ENCODE measurements around the gene OTULINL.
A peak's percentile ranks its signal among the peaks of the same experiment; 100 is the strongest.

The OTULINL gene

DNA sequence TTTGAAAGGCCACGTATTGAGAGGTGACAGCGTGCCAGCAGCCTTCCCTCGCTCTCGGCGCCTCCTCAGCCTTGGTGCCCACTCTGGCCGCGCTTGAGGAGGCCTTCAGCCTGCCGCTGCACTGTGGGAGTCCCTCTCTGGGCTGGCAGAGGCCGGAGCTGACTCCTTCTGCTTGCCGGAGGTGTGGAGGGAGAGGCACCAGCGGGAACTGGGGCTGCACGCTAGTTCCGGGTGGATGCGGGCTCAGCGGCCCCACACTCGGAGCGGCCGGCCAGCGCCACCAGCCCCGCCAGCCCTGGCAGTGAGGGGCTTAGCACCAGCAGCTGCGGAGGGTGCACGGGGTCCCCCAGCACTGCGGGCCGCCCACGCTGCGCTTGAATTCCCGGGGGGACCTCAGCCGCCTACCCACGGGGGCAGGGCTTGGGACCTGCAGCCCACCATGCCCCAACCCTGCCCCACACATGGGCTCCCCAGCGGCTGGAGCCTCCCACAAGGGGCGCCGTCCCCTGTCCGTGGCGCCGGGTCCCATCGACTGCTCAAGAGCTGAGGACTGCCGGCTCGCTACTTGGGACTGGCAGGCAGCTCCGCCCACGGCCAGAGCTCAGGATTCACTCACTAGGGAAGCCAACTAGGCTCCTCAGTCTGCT, 4.4 kb upstream of the OTULINL start:
- DNase-seq (ENCODE audit: low read depth): no peak

DNA sequence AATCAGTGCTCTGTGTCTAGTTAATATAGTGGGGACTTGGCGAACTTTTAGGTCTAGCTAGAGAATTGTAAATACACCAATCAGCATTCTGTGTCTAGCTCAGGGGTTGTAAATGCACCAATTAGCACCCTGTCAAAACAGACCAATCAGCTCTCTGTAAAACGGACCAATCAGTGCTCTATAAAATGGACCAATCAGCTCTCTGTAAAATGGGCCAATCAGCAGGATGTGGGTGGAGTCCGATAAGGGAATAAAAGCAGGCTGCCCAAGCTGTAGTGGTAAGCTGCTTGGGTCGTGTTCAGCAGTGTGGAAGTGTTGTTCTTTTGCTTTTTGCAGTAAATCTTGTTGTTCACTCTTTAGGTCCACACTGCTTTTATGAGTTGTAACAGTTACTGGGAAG, 3.6 kb upstream of the OTULINL start:
- DNase-seq (ENCODE audit: low read depth): no peak

DNA sequence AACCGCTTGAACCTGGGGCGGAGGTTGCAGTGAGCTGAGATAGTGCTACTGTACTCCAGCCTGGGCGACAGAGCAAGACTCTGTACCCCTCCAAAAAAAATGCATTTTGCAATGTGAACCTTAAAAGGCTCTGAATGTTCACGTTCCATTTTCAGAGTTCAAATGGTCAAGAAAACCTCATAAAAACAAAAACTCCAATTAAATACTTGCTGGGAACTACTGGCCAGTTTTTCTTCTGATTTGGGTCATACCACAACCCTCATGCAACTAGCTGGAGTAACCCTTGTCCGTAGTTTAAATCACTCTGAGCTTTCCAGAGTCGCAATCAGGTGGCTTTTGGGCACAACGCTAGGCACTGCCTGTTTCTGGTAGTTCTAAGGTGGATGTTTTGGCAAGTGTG, 2.3 kb upstream of the OTULINL start:
- no peak for DNase-seq (ENCODE audit: low read depth)

GRCh38 chr5:14579731-14580397, 1.7 kb upstream of the OTULINL start:
- DNase-seq (ENCODE audit: low read depth): no peak

- no peak for DNase-seq (ENCODE audit: low read depth)
Observed at GRCh38 chr5:14580398-14581034, 1.1 kb upstream of the OTULINL start.

GRCh38 chr5:14581891-14582796, 552 bp downstream of the OTULINL start:
- peak; percentile 72 for DNase-seq (ENCODE audit: low read depth)

DNA sequence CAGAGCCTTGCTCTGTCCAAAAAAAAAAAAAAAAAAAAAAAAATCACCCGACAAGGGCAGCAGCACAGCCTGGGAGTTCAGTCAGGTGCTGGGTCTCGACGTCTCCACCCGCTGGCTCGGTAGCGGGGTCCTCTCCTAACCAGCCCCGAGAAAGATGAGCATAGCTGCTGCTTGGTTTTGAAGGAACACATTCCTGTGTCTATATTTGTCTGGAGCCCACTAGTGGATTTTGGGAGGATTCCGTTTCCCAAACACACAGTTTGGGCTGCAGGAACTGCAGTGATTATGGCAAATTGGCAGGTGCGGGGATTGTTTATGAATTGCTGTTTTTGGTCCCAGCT, 1.2 kb downstream of the OTULINL start:
- DNase-seq (ENCODE audit: low read depth): no peak

- DNase-seq (ENCODE audit: low read depth): no peak
Observed at GRCh38 chr5:14584848-14585247, 3.3 kb downstream of the OTULINL start.

DNA sequence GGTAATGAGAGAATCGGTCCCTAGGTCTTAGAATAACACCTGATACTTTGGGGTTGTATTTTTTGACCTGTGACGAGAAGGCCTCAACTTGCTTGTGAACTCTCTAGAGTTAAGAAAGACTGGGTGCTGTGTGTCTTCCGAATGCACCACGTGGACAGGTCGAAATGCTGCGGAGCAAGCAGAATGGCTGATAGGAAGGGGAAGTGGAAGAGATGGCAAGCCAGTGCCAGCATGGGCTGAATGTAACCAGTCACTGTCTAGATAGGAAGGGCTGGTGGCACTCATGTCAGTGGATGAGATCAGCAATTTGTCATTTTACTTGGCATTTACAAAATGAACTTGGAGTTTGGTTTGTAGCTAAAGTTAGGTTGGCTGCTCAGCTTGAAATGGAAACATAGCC, 5.6 kb downstream of the OTULINL start:
- DNase-seq (ENCODE audit: low read depth): no peak

DNA sequence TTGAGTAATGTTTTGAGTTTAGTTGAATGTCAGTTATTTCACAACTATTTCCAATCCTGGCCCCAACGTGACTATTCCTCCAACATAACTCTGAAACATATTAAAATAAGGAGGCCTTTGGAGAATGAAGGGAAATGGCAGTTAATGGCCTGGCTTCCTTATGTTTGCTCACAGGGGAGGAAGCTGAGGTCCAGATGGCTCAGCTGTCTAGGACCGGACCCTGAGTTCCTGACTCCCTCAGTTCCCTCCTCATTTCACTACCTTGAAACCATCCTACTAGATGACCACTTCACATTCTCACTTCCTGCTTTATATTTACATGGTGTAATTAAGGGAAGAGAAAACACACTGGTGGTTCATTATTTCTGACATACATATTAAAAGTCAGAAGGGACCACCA, 6.6 kb downstream of the OTULINL start:
- no peak for DNase-seq (ENCODE audit: low read depth)

GRCh38 chr5:14588758-14589543, 7.4 kb downstream of the OTULINL start:
- no peak for DNase-seq (ENCODE audit: low read depth)

- no peak for DNase-seq (ENCODE audit: low read depth)
Observed at GRCh38 chr5:14590949-14591348, 9.4 kb downstream of the OTULINL start.

- no peak for DNase-seq (ENCODE audit: low read depth)
Observed at GRCh38 chr5:14591548-14591947, 10.0 kb downstream of the OTULINL start.

DNA sequence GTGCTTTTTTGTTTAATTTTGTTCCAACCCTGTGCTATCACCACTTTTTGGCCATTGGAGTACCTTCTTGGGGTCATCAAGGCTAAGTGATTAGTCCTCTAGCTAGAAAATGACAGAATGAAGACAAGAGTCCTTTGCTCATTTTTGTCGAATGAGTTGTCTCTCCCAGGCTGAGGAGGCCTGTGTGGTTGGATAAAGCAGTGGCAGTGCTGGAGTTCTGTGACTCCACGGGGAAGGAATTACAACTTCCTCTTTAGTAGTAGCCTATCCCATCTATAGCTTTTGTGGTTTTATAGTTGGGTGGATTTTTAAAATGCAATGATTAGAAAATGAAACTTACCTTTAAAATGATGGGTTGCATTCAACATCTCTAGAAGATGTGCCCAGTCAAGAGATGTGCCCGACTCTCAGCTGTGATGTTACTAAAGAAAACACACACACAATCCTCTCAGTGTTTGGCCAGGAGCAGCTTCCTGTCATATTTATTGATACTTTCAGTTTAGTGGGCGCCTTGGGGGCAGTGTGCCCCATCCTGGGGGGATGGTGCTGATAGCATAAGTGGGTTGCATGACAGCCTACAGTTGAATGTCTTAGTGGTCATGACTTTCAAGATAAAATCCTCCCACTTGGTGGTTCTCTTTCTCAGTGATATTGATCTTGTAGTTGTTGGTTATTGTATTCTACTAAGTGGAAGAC, 11.9 kb downstream of the OTULINL start:
- no peak for DNase-seq (ENCODE audit: low read depth)

DNA sequence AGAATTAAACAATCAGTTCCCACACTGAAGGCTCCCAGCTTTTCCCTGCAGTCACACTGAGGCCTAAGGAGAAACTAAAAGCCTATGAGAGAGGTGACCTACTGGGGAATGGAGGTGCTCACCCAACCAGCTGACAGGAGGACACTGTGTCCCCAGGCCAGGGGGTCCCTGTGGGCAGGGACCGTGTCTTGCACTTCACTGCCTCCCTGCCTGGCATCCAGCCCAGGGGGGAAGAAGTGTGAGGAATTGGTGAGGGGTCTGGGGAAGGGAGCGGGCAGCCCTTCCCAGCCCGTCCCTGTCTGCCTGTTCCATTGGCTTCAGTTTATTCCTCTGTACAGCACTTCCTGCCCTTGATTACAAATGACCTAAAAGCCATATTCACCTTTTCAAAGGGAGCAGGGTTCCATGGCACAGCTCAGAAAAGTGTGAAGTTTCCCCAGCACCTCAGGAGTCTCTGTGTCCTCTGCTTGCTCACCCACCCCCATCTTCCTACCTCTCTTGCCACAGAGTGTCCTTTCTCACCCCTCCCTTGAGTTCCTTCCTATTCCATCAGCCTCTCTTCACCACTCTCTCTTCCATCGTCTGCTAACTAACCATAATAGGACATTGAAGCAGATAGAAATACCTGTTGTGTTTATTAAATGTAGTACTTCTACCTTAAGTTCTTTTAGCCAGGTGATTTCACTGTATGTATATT, 12.9 kb downstream of the OTULINL start:
- DNase-seq (ENCODE audit: low read depth): no peak

GRCh38 chr5:14595189-14595588, 13.6 kb downstream of the OTULINL start:
- DNase-seq (ENCODE audit: low read depth): no peak

DNA sequence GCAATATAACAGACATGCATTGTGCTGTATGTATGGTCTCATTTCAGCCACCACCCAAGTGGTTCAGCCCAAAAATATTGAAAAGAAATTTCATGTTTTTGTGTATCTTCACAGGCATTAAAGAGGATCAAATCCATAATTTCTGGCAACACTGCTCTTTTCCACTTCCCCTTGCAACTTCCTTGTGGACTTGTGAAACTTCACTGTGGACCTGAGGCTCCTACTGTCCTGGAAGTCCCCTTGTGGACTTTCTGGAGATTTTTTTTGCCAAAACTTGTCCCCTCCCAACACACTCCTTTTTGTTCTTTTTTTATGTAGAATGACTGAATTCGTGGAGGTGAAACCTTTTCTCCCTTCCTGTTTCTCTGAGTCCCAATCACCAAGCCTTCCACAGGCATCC, 14.3 kb downstream of the OTULINL start:
- DNase-seq (ENCODE audit: low read depth): no peak

DNA sequence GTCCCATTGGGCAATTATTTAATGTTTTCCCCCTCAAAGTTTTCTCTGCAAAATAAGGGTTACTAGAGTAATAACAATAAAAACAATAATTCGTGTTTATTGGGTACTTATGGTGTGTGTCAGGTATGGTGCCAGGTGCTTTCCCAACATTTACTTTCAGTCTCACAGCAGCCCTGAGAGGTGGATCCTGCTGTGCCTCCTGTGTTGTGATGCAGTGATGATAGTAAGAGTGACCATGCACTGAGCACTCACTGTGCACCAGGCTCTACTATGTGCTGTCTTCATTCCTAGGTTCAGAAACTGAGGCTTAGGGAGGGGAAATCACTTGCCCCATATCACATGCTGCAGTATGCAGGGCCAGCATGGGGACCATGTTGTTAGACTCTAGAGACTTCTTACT, 15.5 kb downstream of the OTULINL start:
- DNase-seq (ENCODE audit: low read depth): no peak

GRCh38 chr5:14598225-14598624, 16.6 kb downstream of the OTULINL start:
- DNase-seq (ENCODE audit: low read depth): no peak

DNA sequence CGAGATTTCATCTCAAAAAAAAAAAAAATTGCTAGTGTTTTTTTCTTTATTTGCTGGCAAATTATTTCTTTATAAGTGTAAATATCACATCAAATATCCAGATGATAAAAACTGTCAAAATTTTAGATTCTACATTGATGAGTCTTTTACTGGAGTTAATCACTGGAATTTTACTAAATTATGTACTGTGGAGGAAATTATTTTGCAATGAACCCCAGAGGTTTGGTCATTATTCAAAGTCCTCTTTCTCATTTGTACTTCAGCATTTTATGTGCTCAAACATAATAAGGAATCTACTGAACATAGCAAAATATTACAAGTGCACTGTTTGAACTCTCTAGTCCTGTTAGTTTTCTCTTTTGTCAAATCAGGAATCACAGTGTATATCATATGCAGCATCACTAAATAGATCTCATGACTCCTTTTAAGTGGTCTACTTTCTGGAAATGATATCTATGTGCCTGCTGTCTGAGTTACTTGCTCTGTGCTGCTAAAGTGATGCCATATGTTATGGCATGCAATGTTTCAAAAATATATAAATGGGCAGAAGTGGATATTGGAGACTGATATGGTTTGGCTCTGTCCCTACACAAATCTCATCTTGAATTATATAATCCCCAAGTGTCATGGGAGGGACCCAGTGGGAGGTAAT, 18.0 kb downstream of the OTULINL start:
- DNase-seq (ENCODE audit: low read depth): no peak
